CD4-positive, alpha-beta T cell (primary cell): ENCODE results near the gene KIF14. TPM values are rescaled to one million over a fixed set of nuclear protein-coding genes. Genes with fewer than 3 reads are reported as not detected.

Experiments used
- ATAC-seq: fragments of 200-7000 bp; cut with Tn5 transposase; one replicate; pipeline ENCODE4 v1.10.0; 2022; ENCODE audit warnings: mild to moderate bottlenecking; ENCODE audit not compliant: poor library complexity
- CTCF ChIA-PET: fragments of 350-600 bp; sonication (Branson Sonifier 250); formaldehyde crosslinking; loops from one replicate; lab custom pipeline; 2021; ENCODE audit warnings: antibody characterized with exemption, inconsistent platforms; lab: Charles Lee
- POLR2A ChIA-PET: fragments of 350-600 bp; sonication (Branson Sonifier 250); formaldehyde crosslinking; loops from one replicate; lab custom pipeline; 2021; ENCODE audit warnings: antibody characterized with exemption, inconsistent platforms; lab: Charles Lee
- DNase-seq, 14 experiments: peaks; one replicate each; pipeline ENCODE4 v3.0.0-alpha.2; 2013 to 2020; ENCODE audit warnings: mixed read lengths in 2 of 14
- H3K27ac ChIP-seq, 2 donors: one replicate each; pipeline versions ENCODE4 v1.5.1 to v1.7.0; 2013; ENCODE audit warnings: low read length in 2 of 2, low read depth in 1 of 2, mild to moderate bottlenecking in 1 of 2
- H3K27me3 ChIP-seq, 2 experiments: 1 replicate in 1 of 2; 2 replicates in 1 of 2; pipeline versions ENCODE4 v1.6.1 to v1.7.0; 2013; ENCODE audit warnings: low read length in 2 of 2, control low read depth in 1 of 2, mild to moderate bottlenecking in 1 of 2, moderate library complexity in 1 of 2; ENCODE audit not compliant: insufficient read depth in 2 of 2, control insufficient read depth in 1 of 2
- H3K36me3 ChIP-seq: one replicate; pipeline ENCODE4 v1.6.1; 2013; ENCODE audit warnings: low read length, control low read depth; ENCODE audit not compliant: insufficient read depth
- H3K4me1 ChIP-seq: one replicate; pipeline ENCODE4 v1.6.1; 2013; ENCODE audit warnings: low read length, control low read depth; ENCODE audit not compliant: insufficient read depth
- H3K4me3 ChIP-seq: one replicate; pipeline ENCODE4 v1.5.1; 2013; ENCODE audit warnings: mild to moderate bottlenecking, low read length, moderate library complexity
- H3K9me3 ChIP-seq, 2 experiments: 1 replicate in 1 of 2; 2 replicates in 1 of 2; pipeline versions ENCODE4 v1.6.1 to v1.7.0; 2013; ENCODE audit warnings: low read length in 2 of 2, mild to moderate bottlenecking in 2 of 2, control low read depth in 1 of 2, moderate library complexity in 1 of 2; ENCODE audit not compliant: control insufficient read depth in 1 of 2, insufficient read depth in 1 of 2
- H3K27ac Mint-ChIP-seq: one replicate; pipeline ENCODE4 v1.8.0; 2020; ENCODE audit warnings: mixed read lengths
- H3K27me3 Mint-ChIP-seq: one replicate; pipeline ENCODE4 v1.8.0; 2021; ENCODE audit warnings: mixed read lengths
- H3K36me3 Mint-ChIP-seq: one replicate; pipeline ENCODE4 v1.8.0; 2021; ENCODE audit warnings: low read depth, mixed read lengths
- H3K4me1 Mint-ChIP-seq: one replicate; pipeline ENCODE4 v1.8.0; 2021; ENCODE audit warnings: low read depth, mixed read lengths
- H3K4me3 Mint-ChIP-seq: one replicate; pipeline ENCODE4 v1.8.0; 2020; ENCODE audit warnings: mild to moderate bottlenecking, mixed read lengths
- H3K9me3 Mint-ChIP-seq: one replicate; pipeline ENCODE4 v1.8.0; 2020; ENCODE audit warnings: mixed read lengths
- intact Hi-C, 2 experiments: fragments of 100-400 bp; cut with DNase I in 1 of 2; cut with micrococcal nuclease in 1 of 2; formaldehyde crosslinking; loops; one replicate each; pipeline versions ENCODE4 v1.15.1 to v1.9.0; 2023 to 2025; cut with DNase I, micrococcal nuclease
- total RNA-seq, 174 experiments: library from RNA in 2 of 174; stranded (reverse) in 2 of 174; gene quantifications; one replicate each; pipeline ENCODE4 v1.2.3 and lab custom pipeline; 2021 to 2026
- TF ChIP-seq, protein P1 (sequence below): fragments of 200-600 bp; IDR thresholded peaks from one replicate; pipeline ENCODE4 v1.8.0; 2022; ENCODE audit warnings: antibody characterized with exemption, mild to moderate bottlenecking

The KIF14 gene
- total RNA-seq, 2 experiments from 2014 or later = 0.11 TPM

GRCh38 chr1:200524092-200524491 is 96.5 kb downstream of the KIF14 start:
- CTCF ChIA-PET = no interaction called here
- POLR2A ChIA-PET = no interaction called here
- no peaks in the 10 kb centered on the region for H3K27me3 Mint-ChIP-seq
- DNase-seq (no peak), ATAC-seq (no peak)
- intact Hi-C loops = no loop called here
- peaks cover 4% of the 10 kb centered on the region for H3K4me1 ChIP-seq
- peaks cover 11% of the 10 kb centered on the region for H3K4me1 Mint-ChIP-seq
- no peaks in the 10 kb centered on the region for H3K27me3 ChIP-seq
- no peak overlapping the region for H3K27ac ChIP-seq
- H3K4me3 Mint-ChIP-seq = no peak overlapping the region
- TF ChIP-seq, protein P1, sequence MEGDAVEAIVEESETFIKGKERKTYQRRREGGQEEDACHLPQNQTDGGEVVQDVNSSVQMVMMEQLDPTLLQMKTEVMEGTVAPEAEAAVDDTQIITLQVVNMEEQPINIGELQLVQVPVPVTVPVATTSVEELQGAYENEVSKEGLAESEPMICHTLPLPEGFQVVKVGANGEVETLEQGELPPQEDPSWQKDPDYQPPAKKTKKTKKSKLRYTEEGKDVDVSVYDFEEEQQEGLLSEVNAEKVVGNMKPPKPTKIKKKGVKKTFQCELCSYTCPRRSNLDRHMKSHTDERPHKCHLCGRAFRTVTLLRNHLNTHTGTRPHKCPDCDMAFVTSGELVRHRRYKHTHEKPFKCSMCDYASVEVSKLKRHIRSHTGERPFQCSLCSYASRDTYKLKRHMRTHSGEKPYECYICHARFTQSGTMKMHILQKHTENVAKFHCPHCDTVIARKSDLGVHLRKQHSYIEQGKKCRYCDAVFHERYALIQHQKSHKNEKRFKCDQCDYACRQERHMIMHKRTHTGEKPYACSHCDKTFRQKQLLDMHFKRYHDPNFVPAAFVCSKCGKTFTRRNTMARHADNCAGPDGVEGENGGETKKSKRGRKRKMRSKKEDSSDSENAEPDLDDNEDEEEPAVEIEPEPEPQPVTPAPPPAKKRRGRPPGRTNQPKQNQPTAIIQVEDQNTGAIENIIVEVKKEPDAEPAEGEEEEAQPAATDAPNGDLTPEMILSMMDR = no peak
- no peak overlapping the region for H3K27ac Mint-ChIP-seq
- no peaks in the 10 kb centered on the region for H3K9me3 Mint-ChIP-seq
- H3K36me3 Mint-ChIP-seq = no peaks in the 10 kb centered on the region
- no peaks in the 10 kb centered on the region for H3K36me3 ChIP-seq
- H3K4me3 ChIP-seq = no peak overlapping the region
- no peaks in the 10 kb centered on the region for H3K9me3 ChIP-seq

DNA sequence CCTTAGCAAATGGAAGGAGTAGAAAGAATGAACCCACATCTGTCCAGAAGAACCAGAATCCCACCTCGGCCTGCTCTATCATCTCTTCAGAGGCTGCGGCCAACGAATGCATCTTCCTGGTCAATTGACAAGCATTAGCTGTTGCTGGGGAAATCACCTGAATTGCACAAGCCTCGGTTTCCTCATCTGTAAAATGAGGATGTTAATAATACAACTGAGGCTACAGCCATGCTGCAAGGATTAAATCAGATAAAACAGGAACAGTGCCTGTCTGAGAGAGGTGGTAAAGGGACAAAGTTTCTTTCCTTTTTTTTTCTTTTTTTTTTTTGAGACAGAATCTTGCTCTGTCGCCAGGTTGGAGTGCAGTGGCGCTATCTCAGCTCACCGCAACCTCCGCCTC is 99.8 kb downstream of the KIF14 start:
- Mint-ChIP-seq H3K4me3 (no peak overlapping the region), H3K27ac (no peak overlapping the region), H3K4me1 (no peaks in the 10 kb centered on the region), H3K9me3 (no peaks in the 10 kb centered on the region), H3K27me3 (no peaks in the 10 kb centered on the region), H3K36me3 (no peaks in the 10 kb centered on the region)
- DNase-seq (peak in 2 of 14 experiments; percentile 13 to 31), ATAC-seq (no peak)
- no peak overlapping the region for H3K4me3 ChIP-seq
- ChIA-PET CTCF (no interaction called here), POLR2A (no interaction called here)
- H3K27me3 ChIP-seq = no peaks in the 10 kb centered on the region
- no peaks in the 10 kb centered on the region for H3K36me3 ChIP-seq
- TF ChIP-seq, protein P1 = no peak
- intact Hi-C loops = no loop called here
- no peaks in the 10 kb centered on the region for H3K9me3 ChIP-seq
- no peak overlapping the region for H3K27ac ChIP-seq
- no peaks in the 10 kb centered on the region for H3K4me1 ChIP-seq

GRCh38 chr1:200518524-200518923 is 102.0 kb downstream of the KIF14 start:
- no peak for ATAC-seq
- no peak for DNase-seq
- POLR2A ChIA-PET = no interaction called here
- Mint-ChIP-seq H3K9me3 (no peaks in the 10 kb centered on the region), H3K27me3 (no peaks in the 10 kb centered on the region), H3K4me1 (no peaks in the 10 kb centered on the region), H3K36me3 (no peaks in the 10 kb centered on the region), H3K27ac (no peak overlapping the region), H3K4me3 (no peak overlapping the region)
- no peak overlapping the region for H3K27ac ChIP-seq
- H3K36me3 ChIP-seq = no peaks in the 10 kb centered on the region
- H3K9me3 ChIP-seq = no peaks in the 10 kb centered on the region
- CTCF ChIA-PET = no interaction called here
- no peak overlapping the region for H3K4me3 ChIP-seq
- no peaks in the 10 kb centered on the region for H3K27me3 ChIP-seq
- H3K4me1 ChIP-seq = no peaks in the 10 kb centered on the region
- intact Hi-C loops = loop anchor here in 1 of 2 experiments (10.0 kb wide), 1 partner anchor 1764 kb away; no protein-coding TSS in a partner anchor
- TF ChIP-seq, protein P1 = no peak
